ENCODE measurements around the gene MACROD1. TPM values are rescaled to one million over a fixed set of nuclear protein-coding genes. Genes with fewer than 3 reads are reported as not detected.

MACROD1 gene
- total and polyA plus RNA-seq, 2 donors (not counting 1 experiment from before 2014, with no cell fraction given), result 2.7 to 8.6 TPM

GRCh38 chr11:64072871-64073270 is 93.0 kb downstream of the MACROD1 start:
- 90% methylated on average over 9 of the region's 9 CpGs for WGBS (ENCODE audit: insufficient coverage)
- H3K4me1 ChIP-seq (ENCODE audit: control insufficient read depth in 2 of 2, insufficient read depth in 2 of 2, low read length in 2 of 2), result no peaks in the 10 kb centered on the region
- Mint-ChIP-seq H3K4me1 (no peaks in the 10 kb centered on the region), H3K27me3 (no peaks in the 10 kb centered on the region), H3K27ac (no peak overlapping the region), H3K9me3 (ENCODE audit: insufficient read depth) (no peaks in the 10 kb centered on the region), H3K4me3 (no peak overlapping the region)
- H3K4me3 ChIP-seq (ENCODE audit: control extremely low read depth in 1 of 5, extremely low read depth in 1 of 5, insufficient read depth in 1 of 5, low read depth in 2 of 5, low read length in 4 of 5), result no peak overlapping the region
- no peaks in the 10 kb centered on the region for H4K20me1 ChIP-seq (ENCODE audit: control insufficient read depth, insufficient read depth, low read length, poor library complexity, severe bottlenecking)
- no peak overlapping the region for H2AFZ ChIP-seq (ENCODE audit: insufficient read depth, low read depth, low read length, poor library complexity, severe bottlenecking)
- no peaks in the 10 kb centered on the region for H3K36me3 ChIP-seq (replicated peaks in 1 of 2; ENCODE audit: control extremely low read depth in 1 of 2, control insufficient read depth in 1 of 2, extremely low read depth in 1 of 2, insufficient read depth in 2 of 2, low read length in 1 of 2)
- H3K4me2 ChIP-seq (replicated peaks; ENCODE audit: low read depth, low read length, poor library complexity, severe bottlenecking), result no peak overlapping the region
- H3K27me3 ChIP-seq (replicated peaks in 1 of 4; ENCODE audit: control extremely low read depth in 1 of 4, control insufficient read depth in 3 of 4, insufficient read depth in 4 of 4, low read length in 3 of 4), result no peaks in the 10 kb centered on the region
- CTCF ChIA-PET, result no interaction called here
- no peaks in the 10 kb centered on the region for H3K79me2 ChIP-seq (ENCODE audit: control insufficient read depth, insufficient read depth, low read length)
- H3K9ac ChIP-seq (ENCODE audit: low read length), result no peak overlapping the region
- H3K9me3 ChIP-seq (ENCODE audit: control extremely low read depth in 1 of 3, control insufficient read depth in 2 of 3, insufficient read depth in 1 of 3, low read length in 2 of 3), result no peaks in the 10 kb centered on the region
- intact Hi-C loops (cut with micrococcal nuclease), result no loop called here
- DNase-seq, result no peak
- no peak for ATAC-seq (ENCODE audit: low read depth)
- TF ChIP-seq EZH2 (IDR thresholded peaks at IDR 0.05; ENCODE audit: borderline replicate concordance, insufficient read depth, low read depth, low read length, poor library complexity, severe bottlenecking), result no peak
- TF ChIP-seq, protein P1, sequence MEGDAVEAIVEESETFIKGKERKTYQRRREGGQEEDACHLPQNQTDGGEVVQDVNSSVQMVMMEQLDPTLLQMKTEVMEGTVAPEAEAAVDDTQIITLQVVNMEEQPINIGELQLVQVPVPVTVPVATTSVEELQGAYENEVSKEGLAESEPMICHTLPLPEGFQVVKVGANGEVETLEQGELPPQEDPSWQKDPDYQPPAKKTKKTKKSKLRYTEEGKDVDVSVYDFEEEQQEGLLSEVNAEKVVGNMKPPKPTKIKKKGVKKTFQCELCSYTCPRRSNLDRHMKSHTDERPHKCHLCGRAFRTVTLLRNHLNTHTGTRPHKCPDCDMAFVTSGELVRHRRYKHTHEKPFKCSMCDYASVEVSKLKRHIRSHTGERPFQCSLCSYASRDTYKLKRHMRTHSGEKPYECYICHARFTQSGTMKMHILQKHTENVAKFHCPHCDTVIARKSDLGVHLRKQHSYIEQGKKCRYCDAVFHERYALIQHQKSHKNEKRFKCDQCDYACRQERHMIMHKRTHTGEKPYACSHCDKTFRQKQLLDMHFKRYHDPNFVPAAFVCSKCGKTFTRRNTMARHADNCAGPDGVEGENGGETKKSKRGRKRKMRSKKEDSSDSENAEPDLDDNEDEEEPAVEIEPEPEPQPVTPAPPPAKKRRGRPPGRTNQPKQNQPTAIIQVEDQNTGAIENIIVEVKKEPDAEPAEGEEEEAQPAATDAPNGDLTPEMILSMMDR (IDR thresholded peaks at IDR 0.05), result no peak
- POLR2A ChIA-PET, result no interaction called here
- H3K27ac ChIP-seq (ENCODE audit: low read length in 2 of 2), result no peak overlapping the region

GRCh38 chr11:64072403-64072802 is 93.5 kb downstream of the MACROD1 start:
- ATAC-seq (ENCODE audit: low read depth), result no peak

More at GRCh38 chr11:64072403-64072802, 93.5 kb downstream of the MACROD1 start:
- no peaks in the 10 kb centered on the region for H3K27me3 ChIP-seq (replicated peaks in 1 of 4; ENCODE audit: control extremely low read depth in 1 of 4, control insufficient read depth in 3 of 4, insufficient read depth in 4 of 4, low read length in 3 of 4)
- no peak for DNase-seq
- no peak overlapping the region for H3K9ac ChIP-seq (ENCODE audit: low read length)
- intact Hi-C loops (cut with micrococcal nuclease), result no loop called here
- CTCF ChIA-PET, result no interaction called here
- TF ChIP-seq, protein P1 (IDR thresholded peaks at IDR 0.05), result no peak
- TF ChIP-seq EZH2 (IDR thresholded peaks at IDR 0.05; ENCODE audit: borderline replicate concordance, insufficient read depth, low read depth, low read length, poor library complexity, severe bottlenecking), result no peak
- no peaks in the 10 kb centered on the region for H3K36me3 ChIP-seq (replicated peaks in 1 of 2; ENCODE audit: control extremely low read depth in 1 of 2, control insufficient read depth in 1 of 2, extremely low read depth in 1 of 2, insufficient read depth in 2 of 2, low read length in 1 of 2)
- H2AFZ ChIP-seq (ENCODE audit: insufficient read depth, low read depth, low read length, poor library complexity, severe bottlenecking), result no peak overlapping the region
- H3K4me1 ChIP-seq (ENCODE audit: control insufficient read depth in 2 of 2, insufficient read depth in 2 of 2, low read length in 2 of 2), result no peaks in the 10 kb centered on the region
- no peaks in the 10 kb centered on the region for H3K9me3 ChIP-seq (ENCODE audit: control extremely low read depth in 1 of 3, control insufficient read depth in 2 of 3, insufficient read depth in 1 of 3, low read length in 2 of 3)
- Mint-ChIP-seq H3K27me3 (no peaks in the 10 kb centered on the region), H3K4me3 (no peak overlapping the region), H3K4me1 (no peaks in the 10 kb centered on the region), H3K9me3 (ENCODE audit: insufficient read depth) (no peaks in the 10 kb centered on the region), H3K27ac (no peak overlapping the region)
- WGBS (ENCODE audit: insufficient coverage), result 94% methylated on average over 6 of the region's 8 CpGs
- H4K20me1 ChIP-seq (ENCODE audit: control insufficient read depth, insufficient read depth, low read length, poor library complexity, severe bottlenecking), result no peaks in the 10 kb centered on the region
- no peak overlapping the region for H3K4me2 ChIP-seq (replicated peaks; ENCODE audit: low read depth, low read length, poor library complexity, severe bottlenecking)
- H3K4me3 ChIP-seq (ENCODE audit: control extremely low read depth in 1 of 5, extremely low read depth in 1 of 5, insufficient read depth in 1 of 5, low read depth in 2 of 5, low read length in 4 of 5), result no peak overlapping the region
- H3K27ac ChIP-seq (ENCODE audit: low read length in 2 of 2), result no peak overlapping the region
- H3K79me2 ChIP-seq (ENCODE audit: control insufficient read depth, insufficient read depth, low read length), result no peaks in the 10 kb centered on the region
- POLR2A ChIA-PET, result no interaction called here

Data from B cell (primary cell).